Progenitor cell of endocrine pancreas (in vitro differentiated cells): ENCODE results near the gene FFAR3. TPM values are rescaled to one million over a fixed set of nuclear protein-coding genes. Genes with fewer than 3 reads are reported as not detected.
A peak's percentile ranks its signal among the peaks of the same experiment; 100 is the strongest.

Experiments used
- DNase-seq: peaks from one replicate; pipeline ENCODE4 v3.0.0; 2021; ENCODE audit warnings: low spot score; ENCODE audit not compliant: unreplicated experiment
- H3K27ac Mint-ChIP-seq: 2 replicates; pipeline ENCODE4 v1.8.0; 2021; ENCODE audit warnings: mild to moderate bottlenecking, moderate library complexity, mixed read lengths
- H3K27me3 Mint-ChIP-seq: 2 replicates; pipeline ENCODE4 v1.8.0; 2021; ENCODE audit warnings: mixed read lengths
- H3K36me3 Mint-ChIP-seq: 2 replicates; pipeline ENCODE4 v1.8.0; 2022; ENCODE audit warnings: mixed read lengths; ENCODE audit not compliant: insufficient read depth
- H3K4me1 Mint-ChIP-seq: 2 replicates; pipeline ENCODE4 v1.8.0; 2021; ENCODE audit warnings: low read depth, mixed read lengths
- H3K4me3 Mint-ChIP-seq: 2 replicates; pipeline ENCODE4 v1.8.0; 2021; ENCODE audit warnings: low read depth, mild to moderate bottlenecking, moderate library complexity, mixed read lengths
- H3K9me3 Mint-ChIP-seq: 2 replicates; pipeline ENCODE4 v1.8.0; 2021; ENCODE audit warnings: low read depth, mixed read lengths
- CTCF ChIP-seq: fragments of 200-600 bp; sonication (generic); IDR thresholded peaks from one replicate; pipeline ENCODE4 v1.5.0; 2021; ENCODE audit warnings: antibody characterized with exemption, mild to moderate bottlenecking; ENCODE audit not compliant: unreplicated experiment
- total RNA-seq: library from RNA; stranded (reverse); gene quantifications from 2 replicates; pipeline ENCODE4 v1.2.1, GENCODE V29; 2021

The FFAR3 gene
- total RNA-seq, 1 donor from 2014 or later, result not detected

- Mint-ChIP-seq H3K36me3 (no peaks in the 10 kb centered on the region), H3K4me1 (peaks cover 9% of the 10 kb centered on the region), H3K9me3 (no peaks in the 10 kb centered on the region), H3K27ac (peak overlapping the region; percentile 62), H3K4me3 (no peak overlapping the region), H3K27me3 (no peaks in the 10 kb centered on the region)
- TF ChIP-seq CTCF, result no peak
- DNase-seq, result no peak
These were observed 42.4 kb upstream of the FFAR3 start for GRCh38 chr19:35315883-35316282.

GRCh38 chr19:35316560-35316959 lies 41.7 kb upstream of the FFAR3 start:
- Mint-ChIP-seq H3K9me3 (no peaks in the 10 kb centered on the region), H3K4me1 (peaks cover 7% of the 10 kb centered on the region), H3K27ac (peak overlapping the region; percentile 69), H3K27me3 (no peaks in the 10 kb centered on the region), H3K4me3 (no peak overlapping the region), H3K36me3 (no peaks in the 10 kb centered on the region)
- TF ChIP-seq CTCF, result no peak
- DNase-seq, result no peak

GRCh38 chr19:35317464-35318043 lies 40.7 kb upstream of the FFAR3 start:
- DNase-seq, result no peak
- Mint-ChIP-seq H3K9me3 (no peaks in the 10 kb centered on the region), H3K27ac (no peak overlapping the region), H3K27me3 (no peaks in the 10 kb centered on the region), H3K4me3 (no peak overlapping the region), H3K4me1 (peaks cover 6% of the 10 kb centered on the region), H3K36me3 (no peaks in the 10 kb centered on the region)
- no peak for TF ChIP-seq CTCF

DNA sequence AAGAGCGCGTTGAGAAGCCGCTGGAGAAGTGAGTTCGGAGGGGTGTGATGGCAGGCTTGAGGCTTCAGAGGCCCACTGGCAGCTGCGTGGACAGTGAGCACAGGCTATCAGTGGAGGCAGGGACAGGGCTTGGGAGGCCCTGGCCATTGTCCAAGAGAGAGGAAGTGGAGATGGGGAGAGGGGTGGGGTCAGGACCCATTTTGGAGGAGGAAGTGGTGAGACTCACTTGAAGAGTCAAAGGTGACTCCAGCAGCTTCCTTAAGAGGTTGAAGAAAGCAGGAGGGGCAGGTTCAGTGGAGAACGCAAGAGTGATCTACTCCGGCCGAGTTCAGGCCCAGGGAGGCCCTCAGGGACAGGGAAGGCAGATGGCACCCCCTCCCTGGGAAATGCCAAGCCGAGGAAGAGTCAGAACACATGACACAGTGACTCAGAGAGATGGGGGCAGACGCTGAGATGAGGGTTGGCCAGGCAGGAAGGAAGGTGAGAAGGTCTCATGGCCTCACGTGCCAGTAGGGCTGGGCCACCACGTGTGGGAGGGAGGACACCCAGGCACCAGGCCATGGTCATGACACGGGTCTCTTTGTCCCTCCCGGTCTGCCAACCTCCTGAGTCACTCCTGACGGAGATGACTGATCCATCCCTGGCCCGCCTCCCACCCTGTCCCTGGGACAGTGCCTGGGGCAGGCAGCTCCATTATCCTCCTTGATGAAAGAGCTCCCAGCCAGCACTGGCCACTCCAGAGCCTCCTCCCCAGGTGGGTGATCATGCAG lies 39.4 kb upstream of the FFAR3 start:
- Mint-ChIP-seq H3K4me3 (no peak overlapping the region), H3K27me3 (no peaks in the 10 kb centered on the region), H3K27ac (no peak overlapping the region)

More for the DNA sequence above, 39.4 kb upstream of the FFAR3 start:
- TF ChIP-seq CTCF, result no peak
- H3K4me1 Mint-ChIP-seq, result peaks cover 6% of the 10 kb centered on the region
- H3K36me3 Mint-ChIP-seq, result no peaks in the 10 kb centered on the region
- DNase-seq, result no peak
- no peaks in the 10 kb centered on the region for H3K9me3 Mint-ChIP-seq
